Endodermal cell (in vitro differentiated cells): Measurements from ENCODE around the gene TMIE. TPM values are rescaled to one million over a fixed set of nuclear protein-coding genes. Genes with fewer than 3 reads are reported as not detected.

ENCODE experiments used
- DNase-seq: peaks from one replicate; pipeline ENCODE4 v3.0.0-alpha.2; 2017
- H3K27ac ChIP-seq: 2 replicates; pipeline ENCODE4 v1.5.1; 2013; ENCODE audit warnings: mild to moderate bottlenecking, low read depth, low read length, moderate library complexity
- H3K27me3 ChIP-seq: 2 replicates; pipeline ENCODE4 v1.6.1; 2013; ENCODE audit warnings: mild to moderate bottlenecking, low read length, moderate library complexity; ENCODE audit not compliant: insufficient read depth, control insufficient read depth, poor library complexity, severe bottlenecking
- H3K36me3 ChIP-seq: 2 replicates; pipeline ENCODE4 v1.7.0; 2013; ENCODE audit warnings: mild to moderate bottlenecking, low read length, moderate library complexity; ENCODE audit not compliant: control insufficient read depth, insufficient read depth
- H3K4me1 ChIP-seq: one replicate; pipeline ENCODE4 v1.7.0; 2013; ENCODE audit warnings: low read length; ENCODE audit not compliant: control insufficient read depth, insufficient read depth
- H3K4me3 ChIP-seq: 2 replicates; pipeline ENCODE4 v1.5.1; 2013; ENCODE audit warnings: mild to moderate bottlenecking, low read length, moderate library complexity
- H3K9ac ChIP-seq: 2 replicates; pipeline ENCODE4 v1.6.1; 2013; ENCODE audit warnings: mild to moderate bottlenecking, low read length, moderate library complexity; ENCODE audit not compliant: poor library complexity, severe bottlenecking; ENCODE audit errors: extremely low read depth
- H3K9me3 ChIP-seq: 2 replicates; pipeline ENCODE4 v1.6.1; 2013; ENCODE audit warnings: mild to moderate bottlenecking, low read length, moderate library complexity; ENCODE audit not compliant: control insufficient read depth
- H3K27ac Mint-ChIP-seq: 2 replicates; pipeline ENCODE4 v1.8.0; 2020; ENCODE audit warnings: mixed read lengths
- H3K27me3 Mint-ChIP-seq: 2 replicates; pipeline ENCODE4 v1.8.0; 2021; ENCODE audit warnings: mild to moderate bottlenecking, mixed read lengths; ENCODE audit not compliant: insufficient read depth
- H3K36me3 Mint-ChIP-seq: 2 replicates; pipeline ENCODE4 v1.8.0; 2020; ENCODE audit warnings: low read depth, mixed read lengths
- H3K4me1 Mint-ChIP-seq: 2 replicates; pipeline ENCODE4 v1.8.0; 2020; ENCODE audit warnings: mixed read lengths
- H3K4me3 Mint-ChIP-seq: 2 replicates; pipeline ENCODE4 v1.8.0; 2020; ENCODE audit warnings: mild to moderate bottlenecking, moderate library complexity, mixed read lengths
- H3K9me3 Mint-ChIP-seq: 2 replicates; pipeline ENCODE4 v1.8.0; 2020; ENCODE audit warnings: mild to moderate bottlenecking, mixed read lengths
- WGBS, 2 experiments: methylation state at CpG; one replicate each; pipeline versions ENCODE4 v1.1.5 to v1.1.7; 2013; ENCODE audit warnings: missing lambda C conversion rate in 2 of 2, mixed read lengths in 1 of 2; ENCODE audit not compliant: insufficient coverage in 1 of 2, insufficient read length in 1 of 2; 5-methylcytosine and 5-hydroxymethylcytosine counted together
- total RNA-seq, 2 donors: library from RNA; stranded (reverse); fragmentation: NEBNext Ultra II Directional in 1 of 2; extraction: Animal tissue kit (Norgen Biotek cat#: 25700) in 1 of 2; gene quantifications; 2 replicates in 1 of 2; 3 replicates in 1 of 2; pipeline ENCODE4 v1.2.1, GENCODE V29; 2021
- TF ChIP-seq, protein P1 (sequence below): fragments of 200-600 bp; sonication (generic); conservative IDR thresholded peaks from 2 replicates; pipeline ENCODE4 v1.5.0; 2021; ENCODE audit warnings: antibody characterized with exemption, mild to moderate bottlenecking

The TMIE gene
- total RNA-seq, 2 donors from 2014 or later, result 1.0 to 1.1 TPM

DNA sequence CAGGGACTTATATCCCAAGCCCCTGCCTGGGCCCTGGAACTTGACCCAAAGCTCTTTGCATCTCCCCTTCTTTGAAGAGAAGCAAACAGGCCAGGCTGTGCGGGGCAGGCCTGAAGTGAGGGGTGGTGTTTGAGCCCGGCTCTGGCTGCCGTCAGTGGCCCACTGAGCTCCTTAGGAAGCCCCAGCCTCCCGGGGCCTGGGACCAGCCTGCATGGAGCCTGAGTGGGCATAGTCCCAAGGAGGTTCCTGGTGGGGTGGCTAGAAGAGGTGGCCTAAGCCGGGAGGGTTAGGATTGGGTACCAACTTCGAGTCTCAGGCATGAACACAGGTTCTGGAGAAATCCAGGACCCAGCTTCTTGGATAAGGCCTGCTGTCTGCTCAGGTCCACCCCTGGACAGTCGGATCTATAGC is 6.4 kb downstream of the TMIE start:
- Histone ChIP-seq H3K27ac (no peak overlapping the region), H3K9me3 (no peaks in the 10 kb centered on the region), H3K27me3 (peaks cover 4% of the 10 kb centered on the region), H3K4me3 (no peak overlapping the region), H3K4me1 (no peaks in the 10 kb centered on the region), H3K36me3 (no peaks in the 10 kb centered on the region), H3K9ac (no peak overlapping the region)
- TF ChIP-seq, protein P1, sequence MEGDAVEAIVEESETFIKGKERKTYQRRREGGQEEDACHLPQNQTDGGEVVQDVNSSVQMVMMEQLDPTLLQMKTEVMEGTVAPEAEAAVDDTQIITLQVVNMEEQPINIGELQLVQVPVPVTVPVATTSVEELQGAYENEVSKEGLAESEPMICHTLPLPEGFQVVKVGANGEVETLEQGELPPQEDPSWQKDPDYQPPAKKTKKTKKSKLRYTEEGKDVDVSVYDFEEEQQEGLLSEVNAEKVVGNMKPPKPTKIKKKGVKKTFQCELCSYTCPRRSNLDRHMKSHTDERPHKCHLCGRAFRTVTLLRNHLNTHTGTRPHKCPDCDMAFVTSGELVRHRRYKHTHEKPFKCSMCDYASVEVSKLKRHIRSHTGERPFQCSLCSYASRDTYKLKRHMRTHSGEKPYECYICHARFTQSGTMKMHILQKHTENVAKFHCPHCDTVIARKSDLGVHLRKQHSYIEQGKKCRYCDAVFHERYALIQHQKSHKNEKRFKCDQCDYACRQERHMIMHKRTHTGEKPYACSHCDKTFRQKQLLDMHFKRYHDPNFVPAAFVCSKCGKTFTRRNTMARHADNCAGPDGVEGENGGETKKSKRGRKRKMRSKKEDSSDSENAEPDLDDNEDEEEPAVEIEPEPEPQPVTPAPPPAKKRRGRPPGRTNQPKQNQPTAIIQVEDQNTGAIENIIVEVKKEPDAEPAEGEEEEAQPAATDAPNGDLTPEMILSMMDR, result no peak
- no peak for DNase-seq
- Mint-ChIP-seq H3K9me3 (no peaks in the 10 kb centered on the region), H3K4me3 (no peak overlapping the region), H3K27me3 (peaks cover 8% of the 10 kb centered on the region), H3K27ac (no peak overlapping the region), H3K36me3 (no peaks in the 10 kb centered on the region), H3K4me1 (no peaks in the 10 kb centered on the region)
- 87 to 90% methylated on average over 3 to 7 of the region's 7 CpGs for WGBS, 2 experiments

- Mint-ChIP-seq H3K27ac (no peak overlapping the region), H3K4me3 (no peak overlapping the region), H3K36me3 (no peaks in the 10 kb centered on the region), H3K9me3 (no peaks in the 10 kb centered on the region), H3K4me1 (no peaks in the 10 kb centered on the region), H3K27me3 (peaks cover 5% of the 10 kb centered on the region)
- no peak overlapping the region for H3K9ac ChIP-seq
- no peaks in the 10 kb centered on the region for H3K4me1 ChIP-seq
- H3K27ac ChIP-seq, result no peak overlapping the region
- H3K27me3 ChIP-seq, result peaks cover 4% of the 10 kb centered on the region
- H3K36me3 ChIP-seq, result no peaks in the 10 kb centered on the region
- 94 to 96% methylated on average over 5 to 11 of the region's 11 CpGs for WGBS, 2 experiments
- no peak overlapping the region for H3K4me3 ChIP-seq
- peak; percentile 47 for DNase-seq
- TF ChIP-seq, protein P1, result peak; percentile 34
- H3K9me3 ChIP-seq, result no peaks in the 10 kb centered on the region
Measured at GRCh38 chr3:46708401-46709156, 7.4 kb downstream of the TMIE start.

DNA sequence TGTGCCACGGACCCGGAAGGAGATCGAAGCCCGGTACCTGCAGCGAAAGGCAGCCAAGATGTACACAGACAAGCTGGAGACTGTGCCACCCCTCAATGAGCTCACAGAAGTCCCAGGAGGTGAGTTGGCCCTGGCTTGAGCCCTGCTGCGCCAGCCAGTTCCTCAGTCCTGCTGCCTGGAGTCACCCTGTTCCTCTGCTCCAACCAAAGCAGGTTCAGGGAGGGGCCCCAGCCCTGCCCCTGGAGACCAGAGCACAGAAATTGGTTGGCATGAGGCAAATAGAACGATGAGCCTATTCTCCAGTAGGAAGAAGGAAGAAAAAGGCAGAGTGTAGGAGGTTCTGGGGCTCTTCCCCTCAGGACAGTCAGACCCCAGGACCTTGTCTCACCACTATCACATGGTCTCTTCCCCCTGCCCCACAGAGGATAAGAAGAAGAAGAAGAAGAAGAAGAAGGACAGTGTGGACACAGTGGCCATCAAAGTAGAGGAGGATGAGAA is 8.0 kb downstream of the TMIE start:
- TF ChIP-seq, protein P1, result no peak
- Mint-ChIP-seq H3K27ac (no peak overlapping the region), H3K36me3 (no peaks in the 10 kb centered on the region), H3K27me3 (no peaks in the 10 kb centered on the region), H3K9me3 (no peaks in the 10 kb centered on the region), H3K4me1 (no peaks in the 10 kb centered on the region), H3K4me3 (no peak overlapping the region)
- H3K27ac ChIP-seq, result no peak overlapping the region
- no peaks in the 10 kb centered on the region for H3K9me3 ChIP-seq
- no peak for DNase-seq
- WGBS, 2 experiments, result 86 to 92% methylated on average over 7 of the region's 7 CpGs
- no peak overlapping the region for H3K4me3 ChIP-seq
- no peak overlapping the region for H3K9ac ChIP-seq
- H3K4me1 ChIP-seq, result no peaks in the 10 kb centered on the region
- H3K27me3 ChIP-seq, result no peaks in the 10 kb centered on the region
- H3K36me3 ChIP-seq, result no peaks in the 10 kb centered on the region
